Liver (tissue), 9 donors: ENCODE results near the gene SLC44A3. TPM values are rescaled to one million over a fixed set of nuclear protein-coding genes. Genes with fewer than 3 reads are reported as not detected.

Experiments used
- DNase-seq: peaks from one replicate; pipeline ENCODE4 v3.0.0-alpha.2; 2017; ENCODE audit warnings: low spot score
- H3K27ac ChIP-seq, 2 donors: one replicate each; pipeline ENCODE4 v1.7.0; 2013; ENCODE audit warnings: inconsistent platforms in 2 of 2, low read length in 2 of 2, control low read depth in 1 of 2, low read depth in 1 of 2, mild to moderate bottlenecking in 1 of 2
- H3K27me3 ChIP-seq, 4 donors: one replicate each; pipeline versions ENCODE4 v1.6.1 to v1.7.0; 2013; ENCODE audit warnings: low read length in 3 of 4, inconsistent platforms in 1 of 4, mild to moderate bottlenecking in 1 of 4, moderate library complexity in 1 of 4; ENCODE audit not compliant: control insufficient read depth in 4 of 4, insufficient read depth in 4 of 4
- H3K36me3 ChIP-seq, 4 donors: one replicate each; pipeline versions ENCODE4 v1.6.1 to v1.7.0; 2013; ENCODE audit warnings: low read length in 3 of 4, mild to moderate bottlenecking in 3 of 4, low read depth in 1 of 4, moderate library complexity in 1 of 4; ENCODE audit not compliant: control insufficient read depth in 4 of 4, insufficient read depth in 3 of 4
- H3K4me1 ChIP-seq, 4 donors: one replicate each; pipeline versions ENCODE4 v1.6.1 to v1.7.0; 2013; ENCODE audit warnings: low read length in 3 of 4, mild to moderate bottlenecking in 3 of 4, moderate library complexity in 1 of 4; ENCODE audit not compliant: control insufficient read depth in 4 of 4, insufficient read depth in 4 of 4
- H3K4me3 ChIP-seq, 3 donors: one replicate each; pipeline versions ENCODE4 v1.6.1 to v1.7.0; 2013; ENCODE audit warnings: low read length in 3 of 3, control low read depth in 1 of 3, low read depth in 1 of 3, mild to moderate bottlenecking in 1 of 3
- H3K9ac ChIP-seq, 2 donors: one replicate each; pipeline ENCODE4 v1.7.0; 2013; ENCODE audit warnings: low read length in 2 of 2, mild to moderate bottlenecking in 2 of 2, moderate library complexity in 2 of 2, control low read depth in 1 of 2, low read depth in 1 of 2
- H3K9me3 ChIP-seq, 4 donors: one replicate each; pipeline versions ENCODE4 v1.6.1 to v1.7.0; 2013; ENCODE audit warnings: low read length in 3 of 4; ENCODE audit not compliant: control insufficient read depth in 4 of 4
- ATF3 ChIP-seq: IDR thresholded peaks from 2 replicates; pipeline ENCODE4 v1.6.1; 2016; ENCODE audit warnings: antibody characterized with exemption
- CTCF ChIP-seq: fragments of 150-350 bp; IDR thresholded peaks from 2 replicates; pipeline ENCODE4 v1.5.1; 2017; ENCODE audit warnings: improper control_type of control experiment, low read depth, low read length; ENCODE audit not compliant: missing input control
- EGR1 ChIP-seq, 2 donors: IDR thresholded peaks; 2 replicates each; pipeline ENCODE4 v1.6.1; 2016 to 2018; ENCODE audit warnings: antibody characterized with exemption in 2 of 2, low read depth in 2 of 2
- FOXA1 ChIP-seq: IDR thresholded peaks from 2 replicates; pipeline ENCODE4 v1.6.1; 2016; ENCODE audit warnings: antibody characterized with exemption
- FOXA2 ChIP-seq: IDR thresholded peaks from 2 replicates; pipeline ENCODE4 v1.6.1; 2016; ENCODE audit warnings: antibody characterized with exemption
- GABPA ChIP-seq, 2 donors: IDR thresholded peaks in 1 of 2; conservative IDR thresholded peaks in 1 of 2; 2 replicates each; pipeline ENCODE4 v1.6.1; 2016; ENCODE audit warnings: antibody characterized with exemption in 2 of 2, mild to moderate bottlenecking in 1 of 2, moderate library complexity in 1 of 2
- HNF4G ChIP-seq: IDR thresholded peaks from 2 replicates; pipeline ENCODE4 v1.6.1; 2016; ENCODE audit warnings: antibody characterized with exemption
- JUND ChIP-seq, 2 donors: IDR thresholded peaks; 2 replicates each; pipeline ENCODE4 v1.6.1; 2016; ENCODE audit warnings: antibody characterized with exemption in 2 of 2
- MAX ChIP-seq: IDR thresholded peaks from 2 replicates; pipeline ENCODE4 v1.6.1; 2016; ENCODE audit warnings: antibody characterized with exemption
- NR2F2 ChIP-seq: IDR thresholded peaks from 2 replicates; pipeline ENCODE4 v1.6.1; 2016; ENCODE audit warnings: antibody characterized with exemption
- RAD21 ChIP-seq, 2 donors: IDR thresholded peaks; 2 replicates each; pipeline ENCODE4 v1.6.1; 2016; ENCODE audit warnings: antibody characterized with exemption in 2 of 2, mild to moderate bottlenecking in 2 of 2
- REST ChIP-seq: IDR thresholded peaks from 2 replicates; pipeline ENCODE4 v1.6.1; 2016; ENCODE audit warnings: antibody characterized with exemption, mild to moderate bottlenecking
- RXRA ChIP-seq, 2 donors: IDR thresholded peaks; 2 replicates each; pipeline ENCODE4 v1.6.1; 2017 to 2018; ENCODE audit warnings: antibody characterized with exemption in 2 of 2, mild to moderate bottlenecking in 1 of 2
- SP1 ChIP-seq: IDR thresholded peaks from 2 replicates; pipeline ENCODE4 v1.6.1; 2018; ENCODE audit warnings: antibody characterized with exemption, mild to moderate bottlenecking
- TAF1 ChIP-seq: conservative IDR thresholded peaks from 2 replicates; pipeline ENCODE4 v1.6.1; 2016; ENCODE audit warnings: antibody characterized with exemption, mild to moderate bottlenecking
- YY1 ChIP-seq: IDR thresholded peaks from 2 replicates; pipeline ENCODE4 v1.6.1; 2016; ENCODE audit warnings: antibody characterized with exemption, mild to moderate bottlenecking
- WGBS: extraction: QIAGEN DNeasy Blood & Tissue Kit; methylation state at CpG from one replicate; pipeline ENCODE4 v1.1.7; 2013; 5-methylcytosine and 5-hydroxymethylcytosine counted together
- polyA plus RNA-seq, 2 donors: library from polyadenylated mRNA; stranded (reverse) in 1 of 2; unstranded in 1 of 2; fragments of 200-250 nt in 1 of 2; fragments of >200 nt in 1 of 2; fragmentation: Nextera tagmentation in 1 of 2; extraction: Ambion mirVana in 1 of 2; gene quantifications; one replicate each; pipeline versions ENCODE4 v1.2.1 to v1.2.3, GENCODE V29; 2013 to 2015
- total RNA-seq, 2 donors: library from RNA; depleted of rRNA; stranded (reverse); fragments of >200 nt; gene quantifications; one replicate each; pipeline ENCODE4 v1.2.3, GENCODE V29; 2014
- donor health status: healthy.
- donor health status: healthy.
- donor health status: healthy.
- donor health status: healthy.
- donor health status: healthy.

The SLC44A3 gene
- total and polyA plus RNA-seq, 4 donors = 2.4 to 2.8 (median 2.7) TPM

- Histone ChIP-seq H3K4me3 (no peak overlapping the region), H3K27me3 (no peaks in the 10 kb centered on the region), H3K9ac (peak overlapping the region in 1 of 2 donors; percentile 27), H3K4me1 (peaks cover 0 to 9% (median 4%) of the 10 kb centered on the region in 4 donors), H3K9me3 (no peaks in the 10 kb centered on the region), H3K27ac (no peak overlapping the region), H3K36me3 (no peaks in the 10 kb centered on the region)
- no peak for DNase-seq
- WGBS = 71% methylated on average over 6 of the region's 6 CpGs
- TF ChIP-seq JUND (IDR thresholded peaks at IDR 0.05) (no peak), GABPA (IDR thresholded peaks at IDR 0.05 in 1 of 2, conservative IDR thresholded peaks at IDR 0.05 in 1 of 2) (no peak), FOXA1 (no peak), EGR1 (IDR thresholded peaks at IDR 0.05; ENCODE audit: low read depth in 2 of 2) (no peak)
Measured at GRCh38 chr1:94884507-94884906, 64.3 kb downstream of the SLC44A3 start.

GRCh38 chr1:94886361-94886760 is 66.2 kb downstream of the SLC44A3 start:
- Histone ChIP-seq H3K36me3 (no peaks in the 10 kb centered on the region), H3K9me3 (no peaks in the 10 kb centered on the region), H3K4me3 (no peak overlapping the region), H3K9ac (no peak overlapping the region), H3K27me3 (no peaks in the 10 kb centered on the region), H3K27ac (no peak overlapping the region), H3K4me1 (peaks cover 0 to 9% (median 4%) of the 10 kb centered on the region in 4 donors)
- TF ChIP-seq SP1 (no peak), HNF4G (no peak), TAF1 (no peak), EGR1 (IDR thresholded peaks at IDR 0.05; ENCODE audit: low read depth in 2 of 2) (no peak), RAD21 (IDR thresholded peaks at IDR 0.05) (no peak), FOXA2 (no peak), CTCF (no peak), FOXA1 (no peak), YY1 (no peak), MAX (no peak)
- no peak for DNase-seq
- 88% methylated on average over 5 of the region's 5 CpGs for WGBS

GRCh38 chr1:94887106-94887505 is 66.9 kb downstream of the SLC44A3 start:
- H3K9me3 ChIP-seq = no peaks in the 10 kb centered on the region
- peaks cover 0 to 9% (median 4%) of the 10 kb centered on the region in 4 donors for H3K4me1 ChIP-seq
- H3K4me3 ChIP-seq = no peak overlapping the region
- no peaks in the 10 kb centered on the region for H3K27me3 ChIP-seq
- H3K36me3 ChIP-seq = no peaks in the 10 kb centered on the region
- H3K9ac ChIP-seq = no peak overlapping the region
- H3K27ac ChIP-seq = no peak overlapping the region
- WGBS = 83% methylated on average over 3 of the region's 3 CpGs
- DNase-seq = no peak
- TF ChIP-seq YY1 (no peak), RXRA (IDR thresholded peaks at IDR 0.05) (no peak), JUND (IDR thresholded peaks at IDR 0.05) (no peak), TAF1 (no peak), FOXA2 (no peak), NR2F2 (no peak), SP1 (no peak), RAD21 (IDR thresholded peaks at IDR 0.05) (no peak), FOXA1 (no peak), EGR1 (IDR thresholded peaks at IDR 0.05; ENCODE audit: low read depth in 2 of 2) (no peak), ATF3 (no peak), GABPA (IDR thresholded peaks at IDR 0.05 in 1 of 2, conservative IDR thresholded peaks at IDR 0.05 in 1 of 2) (no peak), CTCF (no peak), REST (no peak), HNF4G (no peak), MAX (no peak)
